Mammary epithelial cell (primary cell): ENCODE results near the gene GLIPR1.

Experiments used
- EZH2 ChIP-seq: IDR thresholded peaks from 2 replicates; pipeline ENCODE4 v1.6.1; 2012; ENCODE audit warnings: low read length, inconsistent platforms, borderline replicate concordance
- TF ChIP-seq, protein P1 (sequence below), 2 donors: IDR thresholded peaks in 1 of 2; conservative IDR thresholded peaks in 1 of 2; 2 replicates each; pipeline ENCODE4 v1.5.1; 2011 to 2012; ENCODE audit warnings: inconsistent platforms in 2 of 2, low read length in 2 of 2, mild to moderate bottlenecking in 2 of 2, control low read depth in 1 of 2, low read depth in 1 of 2; ENCODE audit not compliant: insufficient read depth in 1 of 2; ENCODE audit errors: extremely low read depth in 1 of 2

DNA sequence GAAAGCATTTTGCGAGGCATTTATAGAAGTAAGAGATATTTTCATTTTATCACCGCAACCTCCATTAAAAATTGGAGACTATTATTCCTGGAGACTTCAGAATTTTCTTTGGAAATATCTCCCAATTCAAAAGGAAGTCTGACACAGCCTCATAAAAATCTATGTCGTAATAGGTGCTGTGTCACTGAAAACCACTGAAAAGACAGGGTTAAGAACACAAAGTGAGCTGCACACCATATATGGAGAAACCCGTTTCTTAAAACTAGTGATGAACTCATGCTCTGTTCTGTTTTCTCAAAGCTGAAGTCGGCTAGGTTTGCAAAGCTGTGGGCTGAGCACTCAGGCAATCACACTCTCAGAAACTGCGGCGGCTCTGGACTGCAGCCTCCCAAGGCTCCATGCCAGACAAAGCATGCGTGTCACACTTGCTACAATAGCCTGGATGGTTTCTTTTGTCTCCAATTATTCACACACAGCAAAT is at the start of gene GLIPR1:
- TF ChIP-seq, protein P1, sequence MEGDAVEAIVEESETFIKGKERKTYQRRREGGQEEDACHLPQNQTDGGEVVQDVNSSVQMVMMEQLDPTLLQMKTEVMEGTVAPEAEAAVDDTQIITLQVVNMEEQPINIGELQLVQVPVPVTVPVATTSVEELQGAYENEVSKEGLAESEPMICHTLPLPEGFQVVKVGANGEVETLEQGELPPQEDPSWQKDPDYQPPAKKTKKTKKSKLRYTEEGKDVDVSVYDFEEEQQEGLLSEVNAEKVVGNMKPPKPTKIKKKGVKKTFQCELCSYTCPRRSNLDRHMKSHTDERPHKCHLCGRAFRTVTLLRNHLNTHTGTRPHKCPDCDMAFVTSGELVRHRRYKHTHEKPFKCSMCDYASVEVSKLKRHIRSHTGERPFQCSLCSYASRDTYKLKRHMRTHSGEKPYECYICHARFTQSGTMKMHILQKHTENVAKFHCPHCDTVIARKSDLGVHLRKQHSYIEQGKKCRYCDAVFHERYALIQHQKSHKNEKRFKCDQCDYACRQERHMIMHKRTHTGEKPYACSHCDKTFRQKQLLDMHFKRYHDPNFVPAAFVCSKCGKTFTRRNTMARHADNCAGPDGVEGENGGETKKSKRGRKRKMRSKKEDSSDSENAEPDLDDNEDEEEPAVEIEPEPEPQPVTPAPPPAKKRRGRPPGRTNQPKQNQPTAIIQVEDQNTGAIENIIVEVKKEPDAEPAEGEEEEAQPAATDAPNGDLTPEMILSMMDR (conservative IDR thresholded peaks at IDR 0.05 in 1 of 2, IDR thresholded peaks at IDR 0.05 in 1 of 2; ENCODE audit: extremely low read depth in 1 of 2, insufficient read depth in 1 of 2, low read depth in 1 of 2, low read length in 2 of 2) = no peak
- no peak for TF ChIP-seq EZH2
